WERI-Rb-1 (cell line): Measurements from ENCODE around the gene NKTR.

Experiments
- DNase-seq: peaks from one replicate; pipeline ENCODE4 v3.0.0-alpha.2; 2020
- H3K27ac ChIP-seq: fragments of 250-450 bp; sonication (Bioruptor Pico); 2 replicates; pipeline ENCODE4 v1.5.1; 2020; ENCODE audit warnings: mild to moderate bottlenecking, moderate library complexity
- H3K27me3 ChIP-seq: fragments of 250-450 bp; sonication (Bioruptor Pico); 2 replicates; pipeline ENCODE4 v1.5.1; 2021; ENCODE audit warnings: mild to moderate bottlenecking, low read depth, moderate library complexity; ENCODE audit not compliant: insufficient read depth, severe bottlenecking
- H3K36me3 ChIP-seq: fragments of 250-450 bp; sonication (Bioruptor Pico); 2 replicates; pipeline ENCODE4 v1.5.1; 2020; ENCODE audit warnings: mild to moderate bottlenecking, moderate library complexity
- H3K4me3 ChIP-seq: 2 replicates; pipeline ENCODE4 v1.5.1; 2011; ENCODE audit warnings: low read depth, mild to moderate bottlenecking, control low read depth, low read length
- H3K9me3 ChIP-seq: fragments of 250-450 bp; sonication (Bioruptor Pico); 2 replicates; pipeline ENCODE4 v1.5.1; 2021; ENCODE audit warnings: mild to moderate bottlenecking, moderate library complexity; ENCODE audit not compliant: severe bottlenecking
- CTCF ChIP-seq: IDR thresholded peaks from 2 replicates; pipeline ENCODE4 v1.5.1; 2011; ENCODE audit warnings: low read depth, mild to moderate bottlenecking, control low read depth, inconsistent platforms, low read length

The NKTR gene

DNA sequence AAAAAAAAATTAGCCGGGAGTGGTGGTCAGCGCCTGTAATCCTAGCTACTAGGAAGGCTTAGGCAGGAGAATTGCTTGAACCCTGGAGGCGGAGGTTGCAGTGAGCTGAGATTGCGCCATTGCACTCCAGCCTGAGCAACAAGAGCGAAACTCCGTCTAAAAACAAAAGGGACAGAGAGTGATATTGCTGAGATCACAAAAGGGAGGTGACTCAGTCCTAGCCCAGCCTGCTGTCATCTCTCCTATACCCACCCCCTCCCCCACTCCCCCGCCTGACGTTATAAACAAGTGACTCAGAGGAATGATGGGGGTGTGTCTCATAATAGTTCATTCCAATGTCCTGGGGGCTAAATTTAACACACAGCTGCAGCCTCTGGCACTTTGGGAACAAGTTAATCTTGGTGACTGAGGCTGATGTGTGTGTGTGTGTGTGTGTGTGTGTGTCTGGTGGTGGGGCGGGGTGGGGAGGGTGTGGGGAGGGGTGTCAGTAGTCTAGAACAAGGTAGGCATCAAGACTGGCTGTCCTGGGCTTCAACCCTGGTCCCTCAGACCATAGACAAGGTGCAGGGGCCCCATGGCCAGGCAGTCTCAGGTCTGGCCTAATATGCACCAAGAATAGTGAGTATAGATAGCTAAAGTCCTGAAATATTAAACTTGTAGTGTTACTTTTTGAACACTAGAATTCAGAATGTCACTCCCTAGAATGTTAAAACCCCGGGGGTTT lies 83.6 kb downstream of the NKTR start:
- Histone ChIP-seq H3K4me3 (no peak overlapping the region), H3K36me3 (no peaks in the 10 kb centered on the region), H3K27me3 (no peaks in the 10 kb centered on the region), H3K27ac (no peak overlapping the region), H3K9me3 (no peaks in the 10 kb centered on the region)
- peak; percentile 5 for DNase-seq
- TF ChIP-seq CTCF, result no peak

GRCh38 chr3:42684632-42685362 lies 84.3 kb downstream of the NKTR start:
- H3K27me3 ChIP-seq, result no peaks in the 10 kb centered on the region
- H3K27ac ChIP-seq, result no peak overlapping the region
- no peaks in the 10 kb centered on the region for H3K36me3 ChIP-seq
- no peak for TF ChIP-seq CTCF
- no peaks in the 10 kb centered on the region for H3K9me3 ChIP-seq
- no peak for DNase-seq
- H3K4me3 ChIP-seq, result no peak overlapping the region

DNA sequence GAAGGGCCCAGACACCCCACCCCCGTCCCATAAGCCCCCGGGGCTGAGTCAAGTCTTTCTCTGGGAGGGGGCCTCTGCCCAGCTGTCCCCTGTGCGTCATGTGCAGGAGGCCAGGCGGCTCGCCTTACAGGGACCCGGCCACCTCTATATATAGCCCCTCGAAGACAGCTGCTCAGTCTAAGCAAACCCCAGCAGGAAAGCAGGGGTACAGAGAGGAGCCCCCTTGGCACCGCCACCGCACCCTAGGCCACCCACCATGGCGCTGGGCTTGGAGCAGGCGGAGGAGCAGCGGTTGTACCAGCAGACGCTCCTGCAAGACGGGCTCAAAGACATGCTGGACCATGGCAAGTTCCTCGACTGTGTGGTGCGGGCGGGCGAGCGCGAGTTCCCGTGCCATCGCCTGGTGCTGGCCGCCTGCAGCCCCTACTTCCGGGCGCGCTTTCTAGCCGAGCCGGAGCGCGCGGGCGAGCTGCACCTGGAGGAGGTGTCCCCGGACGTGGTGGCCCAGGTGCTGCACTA lies 84.9 kb downstream of the NKTR start, which contains the start of gene KLHL40:
Gene KLHL40 (plus strand): TSS at position 175 of the 519 bp plus-strand sequence. CDS start 82 bp downstream, at position 257.
- peak; percentile 5 for DNase-seq
- no peak for TF ChIP-seq CTCF
- Histone ChIP-seq H3K27ac (no peak within 1 kb of the TSS), H3K4me3 (no peak within 1 kb of the TSS), H3K27me3 (no peaks in the 10 kb centered on the region), H3K36me3 (no peaks in the 10 kb centered on the region), H3K9me3 (no peaks in the 10 kb centered on the region)

DNA sequence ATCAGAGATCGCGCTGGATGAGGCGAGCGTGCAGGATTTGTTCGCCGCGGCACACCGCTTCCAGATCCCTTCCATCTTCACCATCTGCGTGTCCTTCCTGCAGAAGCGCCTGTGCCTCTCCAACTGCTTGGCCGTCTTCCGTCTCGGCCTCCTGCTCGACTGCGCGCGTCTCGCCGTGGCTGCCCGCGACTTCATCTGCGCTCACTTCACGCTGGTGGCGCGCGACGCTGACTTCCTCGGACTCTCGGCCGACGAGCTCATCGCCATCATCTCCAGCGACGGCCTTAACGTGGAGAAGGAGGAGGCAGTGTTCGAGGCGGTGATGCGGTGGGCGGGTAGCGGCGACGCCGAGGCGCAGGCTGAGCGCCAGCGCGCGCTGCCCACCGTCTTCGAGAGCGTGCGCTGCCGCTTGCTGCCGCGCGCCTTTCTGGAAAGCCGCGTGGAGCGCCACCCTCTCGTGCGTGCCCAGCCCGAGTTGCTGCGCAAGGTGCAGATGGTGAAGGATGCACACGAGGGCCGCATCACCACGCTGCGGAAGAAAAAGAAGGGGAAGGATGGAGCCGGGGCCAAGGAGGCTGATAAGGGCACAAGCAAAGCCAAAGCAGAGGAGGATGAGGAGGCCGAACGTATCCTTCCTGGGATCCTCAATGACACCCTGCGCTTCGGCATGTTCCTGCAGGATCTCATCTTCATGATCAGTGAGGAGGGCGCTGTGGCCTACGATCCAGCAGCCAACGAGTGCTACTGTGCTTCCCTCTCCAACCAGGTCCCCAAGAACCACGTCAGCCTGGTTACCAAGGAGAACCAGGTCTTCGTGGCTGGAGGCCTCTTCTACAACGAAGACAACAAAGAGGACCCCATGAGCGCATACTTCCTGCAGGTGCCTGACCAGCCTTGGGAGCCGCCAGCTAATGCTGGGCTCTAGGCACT lies 85.7 kb downstream of the NKTR start:
- Histone ChIP-seq H3K36me3 (no peaks in the 10 kb centered on the region), H3K4me3 (no peak overlapping the region), H3K9me3 (no peaks in the 10 kb centered on the region), H3K27ac (no peak overlapping the region), H3K27me3 (no peaks in the 10 kb centered on the region)
- TF ChIP-seq CTCF, result no peak
- DNase-seq, result peak; percentile 4

DNA sequence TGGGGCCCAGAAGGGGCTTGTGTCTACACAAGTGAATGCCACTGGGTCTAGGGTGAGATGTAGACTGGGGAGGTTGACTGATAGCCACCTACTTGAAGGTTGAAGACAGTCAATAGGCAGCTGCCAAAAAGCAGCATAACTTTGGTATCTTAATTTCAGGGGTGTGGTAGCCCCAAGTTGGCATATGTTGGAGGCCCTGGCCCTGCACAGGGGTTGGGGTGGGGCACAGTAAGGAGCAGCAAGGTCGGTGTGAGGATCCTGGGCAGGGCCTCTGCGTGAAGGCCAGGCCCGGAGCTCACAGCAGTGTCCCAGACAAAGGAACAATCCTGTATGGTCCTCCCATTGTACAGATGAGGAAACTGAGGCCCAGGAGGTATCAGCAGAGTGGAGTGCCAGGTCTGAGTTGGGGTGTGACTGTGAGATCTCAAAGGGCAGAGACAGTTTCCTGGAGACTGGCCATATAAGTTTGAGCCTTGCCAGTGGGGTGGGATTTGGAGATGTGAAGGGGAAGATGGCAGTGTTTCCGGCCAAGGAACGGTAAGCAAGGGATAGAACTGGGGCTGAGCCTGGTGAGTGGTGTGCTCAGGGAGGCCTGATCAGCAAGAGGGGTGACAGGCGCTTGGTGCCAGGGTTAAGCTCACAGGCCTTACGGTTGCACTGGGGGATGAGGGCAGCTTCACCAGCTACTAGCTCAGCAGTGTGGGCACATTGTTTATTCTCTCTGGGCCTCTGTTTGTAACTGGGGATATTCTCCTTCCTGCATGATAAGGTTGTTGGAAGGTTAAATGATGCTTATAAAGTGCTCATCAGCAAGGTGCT lies 86.6 kb downstream of the NKTR start:
- Histone ChIP-seq H3K36me3 (no peaks in the 10 kb centered on the region), H3K9me3 (no peaks in the 10 kb centered on the region), H3K27me3 (no peaks in the 10 kb centered on the region), H3K27ac (no peak overlapping the region), H3K4me3 (no peak overlapping the region)
- no peak for TF ChIP-seq CTCF
- no peak for DNase-seq
